GM12878 (cell line): ENCODE data around the gene TMEM128. TPM values are rescaled to one million over a fixed set of nuclear protein-coding genes. Genes with fewer than 3 reads are reported as not detected.

Experiments used
- BHLHE40 ChIP-seq, 2 experiments: fragments of 450-650 bp in 1 of 2; IDR thresholded peaks; 2 replicates each; pipeline ENCODE4 v1.6.1; 2011 to 2017; ENCODE audit warnings: low read depth in 2 of 2, borderline replicate concordance in 1 of 2, improper control_type of control experiment in 1 of 2, low read length in 1 of 2, mild to moderate bottlenecking in 1 of 2
- FOXM1 ChIP-seq: IDR thresholded peaks from 2 replicates; pipeline ENCODE4 v1.6.1; 2012; ENCODE audit warnings: low read depth, mild to moderate bottlenecking, inconsistent platforms, low read length, moderate library complexity
- polyA plus RNA-seq, 11 experiments: library from polyadenylated mRNA; depleted of rRNA in 4 of 11; unstranded in 6 of 11; stranded (reverse) in 5 of 11; fragments of >200 nt; fragmentation: Nextera tagmentation in 4 of 11; fragmentation: Illumina TruSeq in 1 of 11; extraction: Ambion mirVana in 4 of 11; extraction: Trizol in 1 of 11; gene quantifications; 1 replicate in 1 of 11; 2 replicates in 10 of 11; pipeline versions ENCODE4 v1.2.1 to v1.2.3, GENCODE V29; 2011 to 2016; ENCODE audit warnings: inconsistent platforms in 2 of 11, missing spikeins in 2 of 11, low read depth in 1 of 11
- total RNA-seq, 4 experiments: library from RNA; depleted of rRNA in 3 of 4; stranded (reverse); fragments of >200 nt in 3 of 4; fragmentation: Illumina TruSeq in 1 of 4; extraction: Trizol in 1 of 4; gene quantifications; 2 replicates each; pipeline versions ENCODE4 v1.2.1 to v1.2.3, GENCODE V29; 2013 to 2021
- TF ChIP-seq, protein P1 (sequence below): fragments of 450-650 bp; IDR thresholded peaks from 2 replicates; pipeline ENCODE4 v1.6.1; 2017; ENCODE audit warnings: mild to moderate bottlenecking, low read depth, inconsistent platforms; ENCODE audit not compliant: poor library complexity, severe bottlenecking
- TF ChIP-seq, protein P2 (sequence below): IDR thresholded peaks from 2 replicates; pipeline ENCODE4 v1.6.1; 2012; ENCODE audit warnings: low read depth, low read length, improper control_type of control experiment
- TF ChIP-seq, protein P3 (sequence below): IDR thresholded peaks from 2 replicates; pipeline ENCODE4 v1.6.1; 2012; ENCODE audit warnings: low read depth, low read length, improper control_type of control experiment
- TF ChIP-seq, protein P4 (sequence below): fragments of 450-650 bp; IDR thresholded peaks from 2 replicates; pipeline ENCODE4 v1.6.1; 2018; ENCODE audit warnings: borderline replicate concordance, mild to moderate bottlenecking; ENCODE audit not compliant: partially characterized antibody

The TMEM128 gene
- total and polyA plus RNA-seq, 10 of the 15 experiments (the other 5 are each of a cell fraction or from before 2014, with no cell fraction given) = 9.3 to 44.2 (median 18.9) TPM

DNA sequence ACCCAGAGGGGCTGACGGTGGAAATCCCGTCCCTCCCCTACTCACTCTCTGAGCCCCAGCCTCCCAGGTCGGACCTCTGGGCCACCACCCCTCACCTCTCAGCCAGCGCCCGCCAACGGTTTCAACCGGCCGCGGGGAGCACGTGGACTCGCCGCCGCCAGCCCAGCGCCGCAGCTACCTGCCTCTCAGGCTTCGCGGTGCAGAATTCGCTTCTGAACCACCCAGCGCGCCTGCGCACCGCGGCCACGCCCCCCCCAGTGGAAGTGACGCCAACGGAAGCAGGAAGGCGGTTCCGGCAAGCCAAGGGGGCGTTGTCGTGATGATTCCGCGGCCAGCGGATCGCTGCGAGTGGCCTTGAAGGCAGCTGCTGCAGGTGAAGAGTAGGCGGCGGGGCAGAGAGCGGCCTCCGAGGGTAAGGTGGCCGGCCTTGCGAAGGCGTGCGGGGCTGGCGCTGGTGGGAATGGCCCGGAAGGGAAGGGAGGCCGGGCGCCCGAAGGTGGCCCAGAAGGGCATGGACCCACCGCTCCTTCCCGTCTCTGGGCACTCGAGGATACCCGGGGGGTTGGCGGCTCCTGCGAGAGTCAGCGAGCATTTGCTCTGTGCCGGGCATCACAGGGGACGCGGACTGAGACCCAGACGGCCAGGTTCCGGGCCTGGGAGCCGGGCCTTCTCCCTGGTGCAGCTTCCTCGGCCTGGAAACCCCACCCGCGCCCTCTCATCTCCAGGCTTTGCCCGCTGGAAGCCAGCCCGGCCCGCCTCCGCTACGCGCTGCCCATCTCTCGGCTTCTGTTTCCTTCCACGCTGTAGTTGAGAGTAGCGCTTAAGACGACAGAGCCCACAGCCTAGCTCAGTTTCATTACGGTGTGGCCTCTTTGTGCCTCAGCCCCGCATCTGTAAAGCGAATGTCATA, 42.2 kb upstream of the TMEM128 start, which contains the start of the genes LYAR and ZBTB49 (continued):
- TF ChIP-seq, protein P1, sequence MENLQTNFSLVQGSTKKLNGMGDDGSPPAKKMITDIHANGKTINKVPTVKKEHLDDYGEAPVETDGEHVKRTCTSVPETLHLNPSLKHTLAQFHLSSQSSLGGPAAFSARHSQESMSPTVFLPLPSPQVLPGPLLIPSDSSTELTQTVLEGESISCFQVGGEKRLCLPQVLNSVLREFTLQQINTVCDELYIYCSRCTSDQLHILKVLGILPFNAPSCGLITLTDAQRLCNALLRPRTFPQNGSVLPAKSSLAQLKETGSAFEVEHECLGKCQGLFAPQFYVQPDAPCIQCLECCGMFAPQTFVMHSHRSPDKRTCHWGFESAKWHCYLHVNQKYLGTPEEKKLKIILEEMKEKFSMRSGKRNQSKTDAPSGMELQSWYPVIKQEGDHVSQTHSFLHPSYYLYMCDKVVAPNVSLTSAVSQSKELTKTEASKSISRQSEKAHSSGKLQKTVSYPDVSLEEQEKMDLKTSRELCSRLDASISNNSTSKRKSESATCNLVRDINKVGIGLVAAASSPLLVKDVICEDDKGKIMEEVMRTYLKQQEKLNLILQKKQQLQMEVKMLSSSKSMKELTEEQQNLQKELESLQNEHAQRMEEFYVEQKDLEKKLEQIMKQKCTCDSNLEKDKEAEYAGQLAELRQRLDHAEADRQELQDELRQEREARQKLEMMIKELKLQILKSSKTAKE = no peak
- TF ChIP-seq, protein P2, sequence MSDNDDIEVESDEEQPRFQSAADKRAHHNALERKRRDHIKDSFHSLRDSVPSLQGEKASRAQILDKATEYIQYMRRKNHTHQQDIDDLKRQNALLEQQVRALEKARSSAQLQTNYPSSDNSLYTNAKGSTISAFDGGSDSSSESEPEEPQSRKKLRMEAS = peak; percentile 97
- TF ChIP-seq BHLHE40 (IDR thresholded peaks at IDR 0.05; ENCODE audit: borderline replicate concordance in 1 of 2, low read depth in 2 of 2, low read length in 1 of 2) = peak; percentile 18 to 64; a peak in 2 of 4 replicates
- TF ChIP-seq FOXM1 = no peak
- TF ChIP-seq, protein P3, sequence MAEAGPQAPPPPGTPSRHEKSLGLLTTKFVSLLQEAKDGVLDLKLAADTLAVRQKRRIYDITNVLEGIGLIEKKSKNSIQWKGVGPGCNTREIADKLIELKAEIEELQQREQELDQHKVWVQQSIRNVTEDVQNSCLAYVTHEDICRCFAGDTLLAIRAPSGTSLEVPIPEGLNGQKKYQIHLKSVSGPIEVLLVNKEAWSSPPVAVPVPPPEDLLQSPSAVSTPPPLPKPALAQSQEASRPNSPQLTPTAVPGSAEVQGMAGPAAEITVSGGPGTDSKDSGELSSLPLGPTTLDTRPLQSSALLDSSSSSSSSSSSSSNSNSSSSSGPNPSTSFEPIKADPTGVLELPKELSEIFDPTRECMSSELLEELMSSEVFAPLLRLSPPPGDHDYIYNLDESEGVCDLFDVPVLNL = peak; percentile 87
- TF ChIP-seq, protein P4, sequence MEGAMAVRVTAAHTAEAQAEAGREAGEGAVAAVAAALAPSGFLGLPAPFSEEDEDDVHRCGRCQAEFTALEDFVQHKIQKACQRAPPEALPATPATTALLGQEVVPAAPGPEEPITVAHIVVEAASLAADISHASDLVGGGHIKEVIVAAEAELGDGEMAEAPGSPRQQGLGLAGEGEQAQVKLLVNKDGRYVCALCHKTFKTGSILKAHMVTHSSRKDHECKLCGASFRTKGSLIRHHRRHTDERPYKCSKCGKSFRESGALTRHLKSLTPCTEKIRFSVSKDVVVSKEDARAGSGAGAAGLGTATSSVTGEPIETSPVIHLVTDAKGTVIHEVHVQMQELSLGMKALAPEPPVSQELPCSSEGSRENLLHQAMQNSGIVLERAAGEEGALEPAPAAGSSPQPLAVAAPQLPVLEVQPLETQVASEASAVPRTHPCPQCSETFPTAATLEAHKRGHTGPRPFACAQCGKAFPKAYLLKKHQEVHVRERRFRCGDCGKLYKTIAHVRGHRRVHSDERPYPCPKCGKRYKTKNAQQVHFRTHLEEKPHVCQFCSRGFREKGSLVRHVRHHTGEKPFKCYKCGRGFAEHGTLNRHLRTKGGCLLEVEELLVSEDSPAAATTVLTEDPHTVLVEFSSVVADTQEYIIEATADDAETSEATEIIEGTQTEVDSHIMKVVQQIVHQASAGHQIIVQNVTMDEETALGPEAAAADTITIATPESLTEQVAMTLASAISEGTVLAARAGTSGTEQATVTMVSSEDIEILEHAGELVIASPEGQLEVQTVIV = peak; percentile 72
